ENCODE measurements around the gene ABCB8. TPM values are rescaled to one million over a fixed set of nuclear protein-coding genes. Genes with fewer than 3 reads are reported as not detected.

ABCB8 gene
- total and polyA plus RNA-seq, 2 of the 8 experiments (the other 6 are each of a cell fraction or from before 2014, with no cell fraction given) = 17.7 to 27.0 TPM

DNA sequence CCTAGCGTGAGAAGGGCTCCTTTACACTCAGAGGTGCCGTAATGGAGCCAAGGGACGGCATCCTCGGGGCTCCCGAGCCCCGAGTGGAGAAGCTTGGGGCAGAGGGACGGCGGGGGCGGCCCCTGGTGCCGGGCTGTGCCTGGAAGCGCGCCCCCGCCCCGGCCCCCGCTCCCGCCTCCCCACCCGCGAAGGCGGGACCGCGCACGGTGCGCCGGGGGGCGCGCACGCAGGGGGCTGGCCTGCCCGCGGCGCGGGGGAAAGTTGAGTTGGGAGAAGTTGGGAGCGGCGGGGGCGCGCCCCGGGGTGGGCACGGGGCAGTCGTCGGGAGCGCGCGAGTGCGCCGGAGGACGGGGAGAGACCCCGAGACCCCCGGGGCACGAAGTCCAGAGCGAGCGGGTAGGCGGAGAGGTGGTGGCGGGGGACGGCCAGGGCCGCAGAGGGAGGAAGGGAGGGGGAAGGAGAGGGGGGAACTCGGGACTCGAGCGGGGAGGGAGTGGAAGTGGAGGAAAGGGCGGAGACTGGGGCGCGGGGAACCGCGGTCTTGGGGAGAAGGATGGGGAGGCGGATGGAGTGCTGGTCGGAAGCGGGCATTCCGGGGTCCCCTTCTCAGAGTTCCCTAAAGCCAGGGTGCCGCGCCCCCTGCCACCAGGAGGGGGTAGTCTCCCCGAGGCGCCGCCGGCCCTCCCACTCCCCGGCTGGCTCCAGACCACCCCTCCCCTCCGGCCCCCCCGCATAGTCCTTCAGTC, 31.3 kb downstream of the ABCB8 start, which contains the start of gene SLC4A2:
Gene SLC4A2 (plus strand): TSS at position 223 of the 746 bp plus-strand sequence. CDS start 2,399 bp downstream, outside the sequence.
- peak within 1 kb of the TSS; percentile 45 for H4K8ac ChIP-seq (ENCODE audit: extremely low read depth, insufficient read depth, low read length)
- H3K79me2 ChIP-seq (ENCODE audit: control insufficient read depth in 1 of 2, insufficient read depth in 2 of 2, low read length in 2 of 2) = peaks cover 0 to 8% of the 10 kb centered on the region in 2 experiments; a peak in 1 of 4 replicates
- H4K20me1 ChIP-seq (replicated peaks in 1 of 2; ENCODE audit: control insufficient read depth in 1 of 2, insufficient read depth in 2 of 2, low read length in 2 of 2) = peaks cover 2 to 4% of the 10 kb centered on the region in 2 experiments
- CTCF ChIA-PET (ENCODE audit: partially characterized antibody) = interaction anchor here (0.7 to 9.7 kb wide), 13 partner anchors 18 to 85 kb away, joined by 3 to 88 read pairs (median 5); no protein-coding TSS in a partner anchor
- peak within 1 kb of the TSS; percentile 89 for H3K4ac ChIP-seq (replicated peaks; ENCODE audit: insufficient read length, low read depth, low read length)
- peaks cover 0 to 9% (median 4%) of the 10 kb centered on the region in 4 experiments; a peak in 5 of 7 replicates for H3K27me3 ChIP-seq (replicated peaks in 1 of 4; ENCODE audit: control insufficient read depth in 3 of 4, extremely low read depth in 1 of 4, insufficient read depth in 3 of 4, low read length in 3 of 4)
- peak within 1 kb of the TSS in 3 of 4 experiments; percentile 29 to 62 (median 35); a peak in 6 of 7 replicates for H3K9ac ChIP-seq (replicated peaks in 1 of 4; ENCODE audit: extremely low read depth in 1 of 4, low read depth in 3 of 4, low read length in 3 of 4)
- peaks cover 0 to 3% (median 1%) of the 10 kb centered on the region in 4 experiments; a peak in 2 of 8 replicates for H3K36me3 ChIP-seq (ENCODE audit: control insufficient read depth in 2 of 4, insufficient read depth in 4 of 4, low read length in 3 of 4)
- peak within 1 kb of the TSS; percentile 34; the same call in 1 of the 2 replicates for H2BK20ac ChIP-seq (ENCODE audit: low read length)
- no peak within 1 kb of the TSS for H3K23ac ChIP-seq (ENCODE audit: insufficient read length)
- FAIRE-seq (no peak), DNase-seq (ENCODE audit: low read depth in 1 of 2, low spot score in 2 of 2) (peak in 1 of 2 experiments; percentile 88)
- H3K79me1 ChIP-seq (ENCODE audit: low read depth, low read length) = 0 out of 2 replicates have a peak, but pooled peaks cover 3% of the 10 kb centered on the region
- peak within 1 kb of the TSS; percentile 80; the same call in 1 of the 2 replicates for H2BK12ac ChIP-seq (ENCODE audit: low read depth, low read length)
- peak within 1 kb of the TSS; percentile 59 to 91 (median 74) for H3K4me3 ChIP-seq (ENCODE audit: extremely low read depth in 1 of 4, insufficient read depth in 2 of 4, low read depth in 3 of 4, low read length in 4 of 4)
- H3K56ac ChIP-seq (replicated peaks; ENCODE audit: insufficient read length, low read depth, low read length) = no peak within 1 kb of the TSS
- H2AFZ ChIP-seq (ENCODE audit: low read length) = no peak within 1 kb of the TSS
- H2BK120ac ChIP-seq (replicated peaks; ENCODE audit: low read depth, low read length) = no peak within 1 kb of the TSS
- peak within 1 kb of the TSS; percentile 48 for H4K91ac ChIP-seq (replicated peaks; ENCODE audit: insufficient read length, low read length)
- peak within 1 kb of the TSS; percentile 71 for H3K18ac ChIP-seq (ENCODE audit: extremely low read depth, low read length)
- peaks cover 9 to 42% (median 32%) of the 10 kb centered on the region in 4 experiments for H3K4me1 ChIP-seq (replicated peaks in 1 of 4; ENCODE audit: control insufficient read depth in 3 of 4, insufficient read depth in 4 of 4, low read length in 3 of 4)
- peak within 1 kb of the TSS; percentile 71 for H2BK5ac ChIP-seq (ENCODE audit: low read depth, low read length)
- peak within 1 kb of the TSS; percentile 86 to 99 for H3K4me2 ChIP-seq (ENCODE audit: insufficient read depth in 1 of 2, low read depth in 2 of 2, low read length in 2 of 2)
- H3K14ac ChIP-seq (ENCODE audit: insufficient read length) = no peak within 1 kb of the TSS
- peak within 1 kb of the TSS; percentile 72 for H4K5ac ChIP-seq (ENCODE audit: insufficient read length, low read depth, low read length)
- H3K23me2 ChIP-seq (ENCODE audit: low read depth, low read length) = peaks cover 33% of the 10 kb centered on the region
- H3K9me3 ChIP-seq (ENCODE audit: insufficient read depth in 2 of 2, low read depth in 1 of 2, low read length in 1 of 2) = no peaks in the 10 kb centered on the region
- POLR2A ChIA-PET (ENCODE audit: partially characterized antibody) = interaction anchor here (0.8 to 2.0 kb wide), 11 partner anchors 9 to 51 kb away, joined by 3 to 15 read pairs (median 5); partner anchors contain the start of genes ABCB8 and TMUB1
- peak within 1 kb of the TSS; percentile 19; the same call in 1 of the 2 replicates for H2BK15ac ChIP-seq (ENCODE audit: low read length)
- H3K27ac ChIP-seq (ENCODE audit: low read depth, low read length) = 0 out of 2 replicates have a peak within 1 kb of the TSS, but pooled peaks have one; percentile 61
- WGBS, 2 experiments (ENCODE audit: extremely low coverage in 1 of 2, insufficient coverage in 1 of 2, insufficient read length in 1 of 2, insufficient replicate concordance in 2 of 2, low coverage in 1 of 2, low lambda C conversion rate in 2 of 2, missing lambda C conversion rate in 1 of 2) = 0% methylated on average over 7 of the region's 75 CpGs; no CpG with 5 or more reads in 1 of the 2 experiments
- no peak within 1 kb of the TSS; the same call in 1 of the 2 replicates for H2AK5ac ChIP-seq (ENCODE audit: low read depth, low read length)
- no peak for TF ChIP-seq SIRT6 (IDR thresholded peaks at IDR 0.05; ENCODE audit: low read length)
- TF ChIP-seq, protein P1, sequence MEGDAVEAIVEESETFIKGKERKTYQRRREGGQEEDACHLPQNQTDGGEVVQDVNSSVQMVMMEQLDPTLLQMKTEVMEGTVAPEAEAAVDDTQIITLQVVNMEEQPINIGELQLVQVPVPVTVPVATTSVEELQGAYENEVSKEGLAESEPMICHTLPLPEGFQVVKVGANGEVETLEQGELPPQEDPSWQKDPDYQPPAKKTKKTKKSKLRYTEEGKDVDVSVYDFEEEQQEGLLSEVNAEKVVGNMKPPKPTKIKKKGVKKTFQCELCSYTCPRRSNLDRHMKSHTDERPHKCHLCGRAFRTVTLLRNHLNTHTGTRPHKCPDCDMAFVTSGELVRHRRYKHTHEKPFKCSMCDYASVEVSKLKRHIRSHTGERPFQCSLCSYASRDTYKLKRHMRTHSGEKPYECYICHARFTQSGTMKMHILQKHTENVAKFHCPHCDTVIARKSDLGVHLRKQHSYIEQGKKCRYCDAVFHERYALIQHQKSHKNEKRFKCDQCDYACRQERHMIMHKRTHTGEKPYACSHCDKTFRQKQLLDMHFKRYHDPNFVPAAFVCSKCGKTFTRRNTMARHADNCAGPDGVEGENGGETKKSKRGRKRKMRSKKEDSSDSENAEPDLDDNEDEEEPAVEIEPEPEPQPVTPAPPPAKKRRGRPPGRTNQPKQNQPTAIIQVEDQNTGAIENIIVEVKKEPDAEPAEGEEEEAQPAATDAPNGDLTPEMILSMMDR (IDR thresholded peaks at IDR 0.05; ENCODE audit: control extremely low read depth in 1 of 3, insufficient read depth in 1 of 3, low read depth in 1 of 3, low read length in 3 of 3) = peak in 2 of 3 experiments; percentile 20 to 22; a peak in 2 of 4 replicates
- TF ChIP-seq TCF12 (IDR thresholded peaks at IDR 0.05; ENCODE audit: low read depth, low read length) = no peak
- peak; percentile 45; the same call in 1 of the 2 replicates for TF ChIP-seq PHF8 (conservative IDR thresholded peaks at IDR 0.05; ENCODE audit: low read depth, low read length)
- 0 out of 2 replicates have a peak, but pooled peaks have one; percentile 54 for TF ChIP-seq RBBP5 (IDR thresholded peaks at IDR 0.05; ENCODE audit: borderline replicate concordance, low read depth, low read length)
- TF ChIP-seq POU5F1 (IDR thresholded peaks at IDR 0.05; ENCODE audit: low read depth, low read length) = no peak
- TF ChIP-seq ASH2L (IDR thresholded peaks at IDR 0.05; ENCODE audit: low read length) = peak; percentile 87
- TF ChIP-seq CTBP2 (IDR thresholded peaks at IDR 0.05; ENCODE audit: borderline replicate concordance, insufficient read depth, insufficient read length, low read length) = peak; percentile 49
